Measurements from ENCODE around the gene CCS.
"Not testable (repeated sequence)": the region's sequence is repeated elsewhere in the genome, so short reads cannot be mapped to it uniquely, and the experiment has no call there.

CCS gene

DNA sequence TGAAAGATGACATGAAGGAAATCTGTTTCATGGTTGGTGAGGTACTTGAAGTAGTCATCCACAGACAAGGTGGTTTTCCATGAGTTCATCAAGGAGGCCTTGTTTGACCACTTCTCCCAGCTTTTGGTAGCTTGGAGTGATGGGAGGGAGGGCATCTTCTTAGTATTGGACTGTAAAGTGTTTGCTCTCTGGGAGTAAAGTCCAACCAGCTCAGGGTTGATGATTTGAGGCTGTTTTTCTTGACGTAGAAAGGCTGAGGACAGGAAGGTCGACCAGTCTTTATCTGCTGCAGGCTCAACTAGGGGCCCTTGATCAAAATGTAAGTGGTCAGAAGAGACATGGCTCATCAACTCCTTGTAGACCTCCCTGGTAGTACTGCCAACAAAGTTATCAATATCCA lies 1.8 kb upstream of the CCS start:
- DNase-seq (ENCODE audit: low read depth) = no peak

DNA sequence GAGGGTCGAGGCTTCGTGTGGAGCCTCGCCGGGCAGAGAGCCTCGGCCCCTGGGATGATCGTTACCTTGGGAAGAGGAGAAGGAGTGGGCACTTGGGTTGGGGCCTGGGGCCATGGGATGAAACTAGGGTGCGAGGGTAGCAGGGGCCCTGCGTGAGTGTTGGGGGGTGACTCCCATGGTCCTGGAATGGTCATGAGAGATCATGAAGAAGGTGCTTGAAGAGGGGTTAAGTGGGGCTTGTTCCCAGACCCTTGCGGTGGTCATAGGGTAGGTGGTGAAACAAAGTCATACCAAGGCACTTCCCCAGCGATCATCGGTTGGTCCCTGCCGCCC lies 284 bp downstream of the CCS start:
- DNase-seq (ENCODE audit: low read depth) = no peak

DNA sequence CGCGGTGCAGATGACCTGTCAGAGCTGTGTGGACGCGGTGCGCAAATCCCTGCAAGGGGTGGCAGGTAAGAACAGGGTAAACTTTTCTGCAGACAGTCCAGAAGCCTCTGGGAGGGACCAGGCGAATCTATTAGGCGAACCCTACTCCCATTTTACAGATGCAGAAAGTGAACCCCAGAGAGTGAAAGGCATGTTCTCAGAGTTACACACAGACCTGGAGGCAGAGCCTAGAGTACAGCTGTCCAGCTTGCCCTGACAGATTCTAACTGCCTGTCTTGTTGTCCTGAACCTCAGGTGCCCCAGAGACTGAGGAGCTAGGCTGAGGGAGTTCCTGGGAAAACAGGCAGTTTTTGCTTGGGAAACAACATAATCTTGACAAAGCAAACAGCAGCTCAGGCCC lies 665 bp downstream of the CCS start:
- no peak for DNase-seq (ENCODE audit: low read depth)

DNA sequence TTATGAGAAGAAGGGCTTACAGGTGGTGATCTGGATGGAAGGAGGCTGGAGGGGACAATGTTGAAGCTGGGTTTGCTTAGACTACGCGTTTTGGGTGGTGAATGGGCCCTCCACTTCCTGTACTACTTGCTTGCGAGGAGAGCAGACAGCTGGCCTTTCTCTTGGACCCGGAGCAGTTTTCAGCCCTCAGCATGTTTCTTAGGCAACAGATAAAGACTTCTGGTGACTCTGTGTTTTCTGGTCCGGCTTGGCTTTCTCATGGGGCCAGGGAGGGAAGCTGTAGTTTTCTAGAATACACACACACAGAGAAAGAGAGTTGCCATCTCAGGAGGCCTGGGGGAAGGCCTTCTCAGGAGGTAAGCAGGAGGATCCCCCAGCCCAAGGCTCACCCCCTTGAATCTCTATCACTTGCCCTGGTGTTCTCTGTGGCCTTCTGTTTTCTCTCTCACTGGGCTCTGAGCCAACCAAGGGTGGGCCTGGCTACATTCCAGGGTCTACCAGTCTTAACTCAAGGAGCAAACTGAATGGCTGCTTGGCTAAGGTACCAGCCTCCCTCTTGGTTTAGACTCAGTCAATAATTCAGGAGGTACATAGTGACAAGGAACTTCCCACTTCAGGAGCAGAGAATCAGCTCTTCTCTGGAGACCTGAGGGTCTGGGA lies 2.4 kb downstream of the CCS start:
- no peak for DNase-seq (ENCODE audit: low read depth)

DNA sequence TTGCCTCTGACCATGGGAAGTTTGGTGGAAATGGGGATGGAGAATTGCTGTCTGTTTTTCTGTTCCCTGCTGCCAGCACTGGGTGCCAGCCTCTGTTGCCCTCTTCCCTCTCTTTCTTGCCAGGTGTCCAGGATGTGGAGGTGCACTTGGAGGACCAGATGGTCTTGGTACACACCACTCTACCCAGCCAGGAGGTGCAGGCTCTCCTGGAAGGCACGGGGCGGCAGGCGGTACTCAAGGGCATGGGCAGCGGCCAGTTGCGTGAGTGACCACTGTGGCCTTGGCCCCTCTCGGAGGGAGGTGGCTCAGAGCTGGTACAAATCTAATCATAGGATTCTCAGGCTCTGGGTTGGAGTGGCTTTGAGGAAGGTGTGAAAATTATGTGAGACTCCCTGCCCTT lies 6.0 kb downstream of the CCS start:
- DNase-seq (ENCODE audit: low read depth) = no peak

DNA sequence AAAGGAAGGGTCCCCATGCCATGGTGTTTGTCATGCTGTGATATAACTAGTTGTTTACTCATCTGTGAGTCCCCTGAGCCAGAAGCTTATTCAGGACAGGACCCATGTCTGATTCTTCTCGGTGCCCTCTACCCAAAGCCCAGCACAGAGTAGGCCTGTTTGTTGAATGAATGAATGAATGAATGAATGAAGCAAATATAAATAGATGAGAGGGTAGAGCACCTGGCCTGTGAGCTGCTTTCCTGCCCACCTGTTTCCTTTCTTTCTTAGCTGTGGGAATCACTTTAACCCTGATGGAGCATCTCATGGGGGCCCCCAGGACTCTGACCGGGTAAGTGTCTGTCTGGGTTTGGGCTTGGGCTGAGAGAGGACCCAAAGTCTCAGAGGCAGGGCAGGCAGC lies 7.2 kb downstream of the CCS start:
- no peak for DNase-seq (ENCODE audit: low read depth)

DNA sequence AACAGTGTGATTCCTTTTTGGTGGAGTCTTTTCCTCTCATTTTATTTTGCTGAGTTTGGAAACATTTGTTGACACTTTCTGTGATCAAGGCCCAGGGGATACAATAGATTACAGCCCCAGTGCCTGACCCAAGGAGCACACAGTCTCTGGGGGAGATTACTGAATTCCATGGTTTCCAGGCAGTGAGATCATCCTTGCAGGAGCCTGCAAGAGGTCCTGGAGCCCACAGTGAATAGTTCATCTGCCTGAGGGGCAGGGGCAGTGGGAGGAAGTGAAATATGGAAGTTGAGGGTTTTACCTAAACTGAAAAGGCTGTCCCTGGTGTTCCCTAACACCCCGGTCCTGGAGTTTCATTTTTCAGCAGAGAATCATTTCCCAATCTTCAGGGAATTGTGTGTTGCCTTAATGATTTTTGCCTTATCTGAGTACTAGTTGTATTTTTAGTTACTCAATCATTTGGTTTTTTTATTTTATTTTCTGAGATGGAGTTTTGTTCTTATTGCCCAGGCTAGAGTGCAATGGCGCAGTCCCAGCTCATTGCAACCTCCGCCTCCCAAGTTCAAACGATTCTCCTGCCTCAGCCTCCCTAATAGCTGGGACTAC lies 7.7 kb downstream of the CCS start:
- DNase-seq (ENCODE audit: low read depth) = no peak

DNA sequence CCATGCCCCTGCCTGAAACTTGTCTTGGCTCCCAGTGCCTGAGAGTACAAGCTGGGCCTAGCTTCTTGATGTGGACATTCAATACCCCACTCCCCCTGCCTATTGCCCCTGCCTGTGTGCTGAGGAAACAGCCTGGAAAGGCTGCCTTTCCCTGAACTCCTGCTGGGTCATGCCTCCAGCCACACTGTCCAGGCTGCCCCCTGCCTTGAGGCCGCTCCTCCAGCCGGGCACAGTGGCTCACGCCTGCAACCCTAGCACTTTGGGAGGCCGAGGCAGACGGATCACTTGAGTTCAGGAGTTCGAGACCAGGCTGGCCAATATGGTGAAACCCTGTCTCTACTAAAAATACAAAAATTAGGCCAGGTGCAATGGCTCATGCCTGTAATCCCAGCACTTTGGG lies 10.1 kb downstream of the CCS start:
- DNase-seq (ENCODE audit: low read depth) = no peak

DNA sequence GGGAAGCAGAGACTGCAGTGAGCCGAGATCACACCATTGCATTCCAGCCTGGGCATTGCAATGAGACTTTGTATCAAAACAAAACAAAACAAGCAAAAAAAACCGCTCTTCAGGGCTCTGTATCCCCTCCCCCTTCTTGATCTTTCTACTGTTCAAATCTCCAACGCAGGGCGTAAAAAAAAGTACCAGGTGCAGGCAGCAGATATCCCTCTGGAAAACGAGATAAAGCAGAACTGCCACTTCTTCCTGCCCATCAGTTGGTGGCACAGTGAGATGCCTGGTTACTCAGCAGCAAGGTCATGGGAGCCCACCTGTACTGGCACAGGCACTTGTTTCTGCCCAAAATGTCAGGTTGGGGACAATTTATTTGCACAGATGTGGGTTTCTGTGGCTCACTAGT lies 11.2 kb downstream of the CCS start:
- no peak for DNase-seq (ENCODE audit: low read depth)

DNA sequence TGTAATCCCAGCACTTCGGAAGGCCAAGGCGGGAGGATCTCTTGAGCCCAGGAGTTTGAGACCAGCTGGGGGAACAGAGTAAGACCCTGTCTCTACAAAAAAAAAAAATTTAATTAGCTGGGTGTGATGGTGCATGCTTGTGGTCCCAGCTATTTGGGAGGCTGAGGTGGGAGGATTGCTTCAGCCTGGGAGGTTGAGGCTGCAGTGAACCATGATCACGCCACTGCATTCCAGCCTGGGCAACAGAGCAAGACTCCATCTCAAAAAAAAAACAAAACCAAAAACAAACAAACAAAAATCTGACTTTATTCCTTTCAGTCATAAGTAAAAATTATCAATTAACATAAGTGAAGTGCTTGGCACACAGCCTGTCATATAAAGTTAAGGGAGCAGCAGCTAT lies 13.6 kb downstream of the CCS start:
- not testable (repeated sequence) for DNase-seq (ENCODE audit: low read depth)

DNA sequence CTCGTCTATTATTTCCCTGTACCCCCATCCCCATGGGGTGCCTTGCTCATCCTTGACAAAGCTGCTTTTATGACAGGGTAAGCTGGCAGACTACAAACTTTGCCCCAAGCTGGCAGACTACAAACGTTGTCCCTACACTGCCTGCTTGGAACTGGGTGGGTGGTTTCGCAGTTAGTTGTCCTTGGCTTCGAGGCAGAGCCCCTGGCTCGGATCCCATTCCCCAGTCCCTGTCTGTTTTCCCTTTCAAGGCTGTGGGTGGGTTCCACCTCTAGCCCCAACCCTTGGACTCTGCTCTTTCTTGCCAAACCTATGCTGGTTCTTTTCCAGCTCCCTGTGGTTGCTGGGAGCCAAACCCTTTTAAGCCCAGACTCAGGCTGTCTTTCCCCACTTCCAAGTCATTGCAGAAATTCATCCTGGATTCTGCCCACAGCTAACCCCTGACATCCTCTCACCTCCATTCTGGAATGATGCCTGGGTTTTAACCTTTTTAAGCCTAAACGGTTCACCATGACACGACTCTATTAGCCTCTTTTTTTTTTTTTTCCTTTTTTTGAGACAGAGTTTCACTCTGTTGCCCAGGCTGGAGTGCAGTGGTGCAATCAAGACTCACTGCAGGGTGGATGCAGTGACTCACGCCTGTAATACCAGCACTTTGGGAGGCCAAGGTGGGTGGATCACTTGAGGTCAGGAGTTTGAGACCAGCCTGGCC lies 14.3 kb downstream of the CCS start:
- DNase-seq (ENCODE audit: low read depth) = no peak

DNA sequence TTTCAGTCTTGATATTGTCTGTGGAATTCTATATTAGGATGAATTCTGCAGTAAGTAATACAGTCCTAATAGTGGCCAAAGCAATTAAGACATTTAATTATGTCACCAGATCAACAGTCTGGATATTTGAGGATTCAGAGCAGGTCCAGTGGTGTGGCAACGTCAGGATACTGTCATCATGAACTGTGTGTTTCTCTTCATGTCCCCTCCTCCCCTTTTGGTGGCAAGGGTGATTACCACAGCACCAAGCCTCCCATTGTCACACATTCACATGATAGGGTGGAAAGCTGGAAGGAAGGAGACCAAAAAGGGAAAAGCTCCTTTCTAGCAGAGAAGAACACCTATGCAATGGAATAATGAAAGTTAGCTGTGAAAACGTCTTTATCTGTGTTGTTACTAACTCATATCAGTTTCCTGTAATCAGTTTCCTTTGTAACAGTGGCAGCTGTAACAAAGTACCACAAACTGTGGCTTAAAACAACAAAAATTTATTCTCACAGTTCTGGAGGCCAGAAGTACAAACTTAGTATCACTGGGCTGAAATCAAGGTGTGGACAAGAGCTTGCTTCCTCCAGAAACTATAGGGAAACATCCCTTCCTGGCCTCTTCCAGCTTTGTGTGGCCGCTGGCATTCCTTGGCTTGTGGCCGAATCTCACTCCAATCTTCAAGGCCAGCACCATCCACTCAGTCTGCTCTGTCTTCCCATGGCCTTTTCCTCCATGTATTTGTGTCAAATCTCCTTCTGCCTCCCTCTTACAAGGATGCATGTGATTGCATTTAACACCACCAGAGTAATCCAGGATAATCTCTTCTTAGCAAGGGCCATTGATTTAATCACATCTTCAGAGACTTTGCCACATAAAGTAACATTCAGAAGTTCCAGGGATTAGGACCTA lies 17.0 kb downstream of the CCS start:
- DNase-seq (ENCODE audit: low read depth) = no peak

DNA sequence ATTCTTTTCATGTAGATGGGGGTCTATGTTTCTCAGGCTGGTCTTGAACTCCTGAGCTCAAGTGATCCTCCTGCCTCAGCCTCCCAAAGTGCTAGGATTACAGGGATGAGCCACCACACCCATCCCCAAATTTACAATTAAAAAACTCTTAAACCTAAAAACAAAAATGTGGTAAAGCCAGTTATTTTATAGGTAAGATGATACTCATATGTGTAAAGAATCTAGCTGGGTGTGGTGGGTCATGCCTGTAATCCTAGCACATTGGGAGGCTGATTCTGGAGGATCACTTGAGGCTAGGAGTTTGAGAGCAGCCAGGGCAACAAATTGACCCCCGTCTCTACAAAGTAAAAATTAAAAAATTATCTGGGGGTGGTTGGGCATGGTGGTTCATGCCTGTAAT lies 19.5 kb downstream of the CCS start:
- no peak for DNase-seq (ENCODE audit: low read depth)

DNA sequence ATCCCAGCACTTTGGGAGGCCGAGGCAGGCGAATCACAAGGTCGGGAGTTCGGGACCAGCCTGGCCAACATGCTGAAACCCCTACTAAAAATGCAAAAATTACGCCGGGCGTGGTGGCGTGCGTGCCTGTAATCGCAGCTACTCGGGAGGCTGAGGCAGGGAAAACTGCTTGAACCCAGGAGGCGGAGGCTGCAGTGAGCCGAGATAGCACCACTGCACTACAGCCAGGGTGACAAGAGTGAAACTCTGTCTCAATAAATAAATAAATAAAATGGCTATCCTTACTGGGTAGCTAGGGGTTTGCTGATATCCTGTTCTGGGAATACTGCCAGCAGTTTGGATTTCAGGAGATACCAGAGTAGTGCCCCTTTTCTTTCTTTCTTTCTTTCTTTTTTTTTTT lies 21.1 kb downstream of the CCS start:
- no peak for DNase-seq (ENCODE audit: low read depth)

DNA sequence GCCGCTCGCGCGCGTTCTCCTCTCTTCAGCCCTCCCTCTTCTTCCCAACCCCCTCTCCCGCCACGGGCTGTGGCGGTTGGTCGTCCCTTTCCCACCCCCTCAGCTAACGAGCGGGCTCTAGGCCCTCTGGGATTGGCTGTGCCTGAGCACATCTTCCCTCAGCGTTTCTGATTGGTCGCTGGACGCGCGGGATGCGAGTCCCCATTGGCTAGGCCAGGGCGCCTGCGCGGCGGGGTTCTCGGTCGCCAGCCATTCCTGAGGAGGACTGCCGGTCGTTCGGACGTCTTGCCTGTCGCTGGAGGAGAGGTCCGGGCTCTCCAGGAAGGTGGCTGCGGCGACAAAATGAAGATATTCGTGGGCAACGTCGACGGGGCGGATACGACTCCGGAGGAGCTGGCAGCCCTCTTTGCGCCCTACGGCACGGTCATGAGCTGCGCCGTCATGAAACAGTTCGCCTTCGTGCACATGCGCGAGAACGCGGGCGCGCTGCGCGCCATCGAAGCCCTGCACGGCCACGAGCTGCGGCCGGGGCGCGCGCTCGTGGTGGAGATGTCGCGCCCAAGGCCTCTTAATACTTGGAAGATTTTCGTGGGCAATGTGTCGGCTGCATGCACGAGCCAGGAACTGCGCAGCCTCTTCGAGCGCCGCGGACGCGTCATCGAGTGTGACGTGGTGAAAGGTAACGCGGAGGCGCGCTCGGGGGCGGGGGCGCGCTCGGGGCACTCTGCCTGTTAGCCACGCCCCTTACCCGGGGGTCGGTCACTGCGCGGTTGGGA lies 23.6 kb downstream of the CCS start, which contains the start of gene RBM14:
TSS of gene RBM14 (plus strand) at position 252 of the 776 bp plus-strand sequence. CDS start at position 343, 91 bp downstream.
- peak; percentile 95 for DNase-seq (ENCODE audit: low read depth)

DNA sequence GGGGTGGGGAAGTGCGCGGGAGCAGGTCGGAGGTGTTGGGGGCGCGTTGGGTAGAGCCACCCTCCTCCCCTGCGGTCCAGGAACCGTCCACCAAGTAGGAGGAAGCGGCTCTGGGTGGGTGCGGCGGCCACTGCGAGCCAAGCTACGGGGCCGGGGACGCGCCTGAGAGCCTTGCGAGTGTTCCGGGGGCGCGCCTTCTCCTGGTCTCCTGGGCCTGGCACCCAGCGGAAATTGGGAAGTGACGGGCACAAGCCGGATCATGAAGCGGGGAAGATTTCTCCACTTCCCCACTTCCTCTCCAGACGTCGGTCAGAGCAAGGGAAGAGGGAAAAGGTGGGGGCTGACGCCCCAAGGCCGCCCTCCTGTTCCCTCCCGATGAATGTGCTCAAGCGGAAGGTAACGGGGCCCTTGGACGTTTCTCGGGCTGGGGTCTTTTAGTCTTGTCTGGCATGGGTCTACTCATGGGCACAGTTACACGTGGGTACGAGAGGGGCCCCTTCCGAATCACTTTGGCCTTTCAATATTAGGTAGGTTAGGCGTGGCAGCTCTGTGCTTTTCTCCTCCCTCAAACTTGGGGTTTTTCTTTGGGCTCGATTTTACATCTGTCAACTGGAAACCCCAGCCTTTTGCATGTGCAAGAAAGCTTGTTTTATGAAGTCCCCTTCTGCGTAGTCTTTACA lies 24.3 kb downstream of the CCS start:
- no peak for DNase-seq (ENCODE audit: low read depth)

DNA sequence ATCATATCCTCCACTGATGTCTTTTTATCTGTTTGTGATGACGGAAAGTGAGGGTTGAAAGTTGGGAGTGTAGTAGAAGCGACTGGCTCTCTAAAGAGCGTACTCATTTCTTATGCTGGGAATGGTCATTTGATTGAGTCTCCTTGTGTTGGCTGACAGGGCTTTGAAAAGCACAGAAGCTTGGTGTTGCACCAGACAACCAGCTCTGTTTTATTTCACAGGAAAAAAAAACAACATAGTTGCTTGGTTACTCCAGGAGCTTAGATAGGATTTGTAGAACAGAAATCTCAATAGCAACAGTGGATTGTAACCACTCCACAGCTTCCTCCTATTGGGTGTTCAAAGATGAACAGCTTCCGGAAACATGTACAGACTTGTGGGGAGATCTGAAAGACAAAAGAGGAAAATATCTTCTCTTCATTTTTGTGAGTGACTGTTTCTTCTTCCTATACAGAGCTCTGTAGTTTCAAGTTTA lies 26.1 kb downstream of the CCS start:
- no peak for DNase-seq (ENCODE audit: low read depth)

DNA sequence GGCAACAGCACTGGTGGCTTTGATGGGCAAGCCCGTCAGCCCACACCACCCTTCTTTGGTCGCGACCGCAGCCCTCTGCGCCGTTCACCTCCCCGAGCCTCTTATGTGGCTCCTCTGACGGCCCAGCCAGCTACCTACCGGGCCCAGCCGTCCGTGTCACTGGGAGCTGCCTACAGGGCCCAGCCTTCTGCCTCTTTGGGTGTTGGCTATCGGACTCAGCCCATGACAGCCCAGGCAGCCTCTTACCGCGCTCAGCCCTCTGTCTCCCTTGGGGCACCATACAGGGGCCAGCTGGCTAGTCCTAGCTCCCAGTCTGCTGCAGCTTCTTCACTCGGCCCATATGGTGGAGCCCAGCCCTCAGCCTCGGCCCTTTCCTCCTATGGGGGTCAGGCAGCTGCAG lies 31.5 kb downstream of the CCS start:
- no peak for DNase-seq (ENCODE audit: low read depth)

DNA sequence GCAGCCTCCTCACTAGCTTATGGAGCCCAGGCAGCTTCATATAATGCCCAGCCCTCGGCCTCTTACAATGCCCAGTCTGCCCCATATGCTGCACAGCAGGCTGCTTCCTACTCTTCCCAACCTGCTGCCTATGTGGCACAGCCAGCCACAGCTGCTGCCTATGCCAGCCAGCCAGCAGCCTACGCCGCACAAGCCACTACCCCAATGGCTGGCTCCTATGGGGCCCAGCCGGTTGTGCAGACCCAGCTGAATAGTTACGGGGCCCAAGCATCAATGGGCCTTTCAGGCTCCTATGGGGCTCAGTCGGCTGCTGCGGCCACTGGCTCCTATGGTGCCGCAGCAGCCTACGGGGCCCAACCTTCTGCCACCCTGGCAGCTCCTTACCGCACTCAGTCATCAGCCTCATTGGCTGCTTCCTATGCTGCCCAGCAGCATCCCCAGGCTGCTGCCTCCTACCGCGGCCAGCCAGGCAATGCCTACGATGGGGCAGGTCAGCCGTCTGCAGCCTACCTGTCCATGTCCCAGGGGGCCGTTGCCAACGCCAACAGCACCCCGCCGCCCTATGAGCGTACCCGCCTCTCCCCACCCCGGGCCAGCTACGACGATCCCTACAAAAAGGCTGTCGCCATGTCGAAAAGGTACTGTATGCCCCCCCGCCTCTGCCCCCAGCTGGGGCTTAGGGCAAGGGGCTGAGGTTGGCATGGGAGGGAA lies 32.2 kb downstream of the CCS start:
- no peak for DNase-seq (ENCODE audit: low read depth)

DNA sequence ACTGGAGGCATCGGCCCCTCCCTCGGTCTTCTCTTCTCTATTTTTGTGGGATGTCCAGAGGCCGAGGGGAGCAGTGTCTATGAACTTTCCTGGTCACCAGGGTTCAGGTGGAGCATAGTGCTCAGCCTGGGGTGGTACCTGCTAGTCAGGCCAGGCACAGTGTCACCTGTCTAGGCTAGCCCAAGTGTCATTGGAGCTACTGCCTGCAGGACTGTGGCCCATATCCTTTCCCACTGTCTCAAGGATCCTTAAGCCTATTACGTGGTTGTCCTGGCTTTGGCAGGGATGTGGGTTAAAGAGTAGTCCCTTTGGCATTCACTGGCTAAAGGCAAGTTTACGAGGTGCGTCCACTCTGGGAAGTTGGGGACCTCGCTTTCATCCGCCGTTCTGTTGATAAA lies 32.8 kb downstream of the CCS start:
- no peak for DNase-seq (ENCODE audit: low read depth)

DNA sequence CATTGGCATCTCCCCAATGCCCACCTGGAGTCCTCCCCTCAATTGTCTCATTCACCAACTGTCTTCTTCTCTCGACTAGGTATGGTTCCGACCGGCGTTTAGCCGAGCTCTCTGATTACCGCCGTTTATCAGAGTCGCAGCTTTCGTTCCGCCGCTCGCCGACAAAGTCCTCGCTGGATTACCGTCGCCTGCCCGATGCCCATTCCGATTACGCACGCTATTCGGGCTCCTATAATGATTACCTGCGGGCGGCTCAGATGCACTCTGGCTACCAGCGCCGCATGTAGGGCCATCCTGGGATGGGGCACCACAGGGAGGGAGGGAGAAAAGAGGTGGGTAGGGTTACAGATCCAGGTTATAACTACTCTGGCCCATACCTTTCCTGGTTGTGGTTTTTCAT lies 33.4 kb downstream of the CCS start:
- DNase-seq (ENCODE audit: low read depth) = no peak
